Kidney epithelial cell (primary cell): ENCODE measurements around the gene PTCD2. TPM values are rescaled to one million over a fixed set of nuclear protein-coding genes. Genes with fewer than 3 reads are reported as not detected.
A peak's percentile ranks its signal among the peaks of the same experiment; 100 is the strongest.
"Not testable (repeated sequence)": the region's sequence is repeated elsewhere in the genome, so short reads cannot be mapped to it uniquely, and the experiment has no call there.

Source experiments
- DNase-seq: peaks from one replicate; pipeline ENCODE4 v3.0.0-alpha.2; 2010; ENCODE audit warnings: low read depth
- H3K27me3 ChIP-seq: 2 replicates; pipeline ENCODE4 v1.6.0; 2011; ENCODE audit warnings: low read length; ENCODE audit not compliant: control insufficient read depth, insufficient read depth
- H3K36me3 ChIP-seq: 2 replicates; pipeline ENCODE4 v1.5.1; 2011; ENCODE audit warnings: low read length; ENCODE audit not compliant: control insufficient read depth, insufficient read depth
- H3K4me3 ChIP-seq: 2 replicates; pipeline ENCODE4 v1.5.1; 2011; ENCODE audit warnings: low read depth, mild to moderate bottlenecking, control low read depth, low read length
- total RNA-seq: library from RNA; depleted of rRNA; stranded (reverse); fragments of >200 nt; gene quantifications from 2 replicates; pipeline ENCODE4 v1.2.3, GENCODE V29; 2015
- TF ChIP-seq, protein P1 (sequence below): IDR thresholded peaks from 2 replicates; pipeline ENCODE4 v1.5.1; 2011; ENCODE audit warnings: mild to moderate bottlenecking, moderate library complexity, low read length, control low read depth, inconsistent platforms; ENCODE audit not compliant: insufficient read depth, poor library complexity, severe bottlenecking

Gene PTCD2
- total RNA-seq, 1 donor from 2014 or later = 11.7 TPM

- Histone ChIP-seq H3K4me3 (no peak overlapping the region), H3K36me3 (no peaks in the 10 kb centered on the region), H3K27me3 (no peaks in the 10 kb centered on the region)
- TF ChIP-seq, protein P1, sequence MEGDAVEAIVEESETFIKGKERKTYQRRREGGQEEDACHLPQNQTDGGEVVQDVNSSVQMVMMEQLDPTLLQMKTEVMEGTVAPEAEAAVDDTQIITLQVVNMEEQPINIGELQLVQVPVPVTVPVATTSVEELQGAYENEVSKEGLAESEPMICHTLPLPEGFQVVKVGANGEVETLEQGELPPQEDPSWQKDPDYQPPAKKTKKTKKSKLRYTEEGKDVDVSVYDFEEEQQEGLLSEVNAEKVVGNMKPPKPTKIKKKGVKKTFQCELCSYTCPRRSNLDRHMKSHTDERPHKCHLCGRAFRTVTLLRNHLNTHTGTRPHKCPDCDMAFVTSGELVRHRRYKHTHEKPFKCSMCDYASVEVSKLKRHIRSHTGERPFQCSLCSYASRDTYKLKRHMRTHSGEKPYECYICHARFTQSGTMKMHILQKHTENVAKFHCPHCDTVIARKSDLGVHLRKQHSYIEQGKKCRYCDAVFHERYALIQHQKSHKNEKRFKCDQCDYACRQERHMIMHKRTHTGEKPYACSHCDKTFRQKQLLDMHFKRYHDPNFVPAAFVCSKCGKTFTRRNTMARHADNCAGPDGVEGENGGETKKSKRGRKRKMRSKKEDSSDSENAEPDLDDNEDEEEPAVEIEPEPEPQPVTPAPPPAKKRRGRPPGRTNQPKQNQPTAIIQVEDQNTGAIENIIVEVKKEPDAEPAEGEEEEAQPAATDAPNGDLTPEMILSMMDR = no peak
- no peak for DNase-seq
These were observed 82.3 kb downstream of the PTCD2 start for GRCh38 chr5:72402381-72402890.

GRCh38 chr5:72402959-72403628 lies 82.9 kb downstream of the PTCD2 start:
- DNase-seq = no peak

GRCh38 chr5:72404771-72405170 lies 84.6 kb downstream of the PTCD2 start:
- H3K36me3 ChIP-seq, H3K4me3 ChIP-seq, DNase-seq, H3K27me3 ChIP-seq: not testable (repeated sequence)

More at GRCh38 chr5:72402959-72403628, 82.9 kb downstream of the PTCD2 start:
- TF ChIP-seq, protein P1 = peak; percentile 35
- Histone ChIP-seq H3K27me3 (no peaks in the 10 kb centered on the region), H3K4me3 (no peak overlapping the region), H3K36me3 (no peaks in the 10 kb centered on the region)

DNA sequence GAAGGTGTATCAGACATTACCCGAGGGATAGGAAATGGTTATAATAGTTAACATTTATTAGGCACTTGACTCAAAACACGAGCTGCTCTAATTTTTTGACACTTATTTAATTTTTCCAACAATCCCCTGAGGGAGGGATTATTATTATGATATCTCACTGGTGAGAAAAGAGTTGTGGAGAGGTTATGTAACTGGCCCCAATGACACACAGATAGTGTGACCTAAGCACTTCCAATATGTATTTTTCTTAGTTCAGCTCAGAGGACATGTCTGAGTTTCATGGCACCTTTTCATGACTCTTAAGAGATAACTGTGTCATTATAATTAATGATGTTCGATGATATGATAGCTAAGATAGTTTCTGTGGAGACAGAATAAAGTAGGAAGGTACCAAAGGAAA lies 86.9 kb downstream of the PTCD2 start:
- Histone ChIP-seq H3K4me3 (no peak overlapping the region), H3K36me3 (no peaks in the 10 kb centered on the region), H3K27me3 (no peaks in the 10 kb centered on the region)
- TF ChIP-seq, protein P1 = no peak
- no peak for DNase-seq

DNA sequence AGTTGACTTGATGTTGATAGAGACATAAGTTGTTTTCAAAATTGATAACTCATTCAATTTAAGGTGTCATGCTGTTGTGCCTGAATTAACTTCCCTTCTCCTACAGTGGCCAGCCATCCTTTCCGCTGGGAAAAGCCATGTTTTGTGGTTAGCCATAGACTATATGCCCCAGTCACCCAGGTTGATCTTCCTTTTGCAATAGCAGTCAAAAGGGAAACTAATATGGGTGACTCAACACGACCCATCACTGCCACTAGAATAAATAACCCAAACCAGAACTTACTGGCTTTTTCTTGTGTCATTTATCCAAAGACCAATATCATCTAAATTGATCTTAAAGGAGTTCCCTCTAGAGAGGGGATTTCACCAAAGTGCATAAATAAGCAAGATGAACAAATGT lies 87.4 kb downstream of the PTCD2 start:
- Histone ChIP-seq H3K27me3 (no peaks in the 10 kb centered on the region), H3K4me3 (no peak overlapping the region), H3K36me3 (no peaks in the 10 kb centered on the region)
- TF ChIP-seq, protein P1 = no peak
- DNase-seq = no peak

DNA sequence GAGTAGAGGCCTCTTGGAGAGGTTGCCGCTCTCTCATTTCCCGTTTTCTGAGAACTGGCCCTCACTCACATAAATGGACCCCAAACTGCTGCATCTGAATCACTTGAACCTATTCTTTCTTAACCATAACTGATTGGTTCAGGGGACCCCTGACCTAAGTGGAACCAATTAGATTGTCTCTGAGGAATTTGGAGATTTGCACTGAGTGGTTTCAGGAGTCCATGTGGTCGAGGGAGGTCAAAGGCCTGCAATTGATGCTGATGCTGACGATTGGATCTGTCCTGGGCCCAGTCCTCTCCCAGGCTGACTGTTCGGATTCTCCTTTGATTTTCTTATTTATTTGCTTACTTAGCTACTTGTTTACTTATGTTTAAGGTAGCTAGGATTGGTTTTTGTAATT lies 88.0 kb downstream of the PTCD2 start:
- Histone ChIP-seq H3K4me3 (no peak overlapping the region), H3K36me3 (no peaks in the 10 kb centered on the region), H3K27me3 (no peaks in the 10 kb centered on the region)
- DNase-seq = no peak
- TF ChIP-seq, protein P1 = no peak
